ENCODE measurements around the gene IQCH.

The IQCH gene

DNA sequence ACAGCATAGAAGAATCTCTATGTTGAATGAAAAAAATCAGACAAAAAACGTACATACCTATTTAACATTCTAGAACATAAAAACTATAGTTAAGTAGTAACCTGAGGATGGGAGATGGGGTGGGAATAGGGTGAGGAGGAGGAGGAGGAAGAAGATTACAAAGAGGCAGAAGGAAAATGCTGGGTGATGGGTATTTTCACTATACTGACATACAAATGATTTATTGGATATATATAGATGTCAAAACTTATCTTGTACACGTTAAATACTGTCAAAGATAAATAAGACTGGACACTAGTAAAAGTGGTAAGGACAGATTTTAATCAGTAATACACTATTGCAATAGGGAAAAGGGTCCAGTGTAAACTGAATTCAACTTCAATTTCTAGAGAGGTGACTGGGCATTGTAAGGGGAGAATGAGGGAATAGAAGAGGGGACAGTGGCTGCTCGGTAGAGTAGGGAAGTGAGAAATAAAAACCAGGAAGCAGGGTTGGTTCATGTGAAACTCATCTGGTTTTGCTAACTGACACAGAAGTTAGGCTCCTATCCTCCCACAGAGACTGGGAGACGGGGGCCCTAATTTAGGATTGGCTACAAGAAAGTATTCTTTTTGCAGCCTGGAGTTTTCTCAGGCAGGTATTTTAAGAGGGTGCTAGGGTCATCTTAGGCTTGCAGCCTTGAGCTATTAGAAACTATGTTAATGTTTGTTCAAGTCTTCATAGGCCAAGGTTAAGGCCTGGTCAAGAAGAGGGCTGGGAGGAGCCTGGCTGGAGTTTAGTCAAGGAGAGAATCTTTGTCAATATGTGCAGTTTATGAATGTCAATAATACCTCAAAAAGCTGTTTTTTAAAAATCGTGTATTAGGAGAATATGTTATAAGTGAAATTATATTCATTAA lies 251.3 kb downstream of the IQCH start:
- no peaks in the 10 kb centered on the region for H4K20me1 ChIP-seq (ENCODE audit: insufficient read depth, low read length)
- no peak for DNase-seq
- H3K9ac ChIP-seq (ENCODE audit: low read length) = no peak overlapping the region
- no peak overlapping the region for H3K4me3 ChIP-seq (ENCODE audit: low read length)
- H3K9me2 ChIP-seq (replicated peaks; ENCODE audit: insufficient read depth, low read length) = no peaks in the 10 kb centered on the region
- H3K9me3 ChIP-seq (replicated peaks; ENCODE audit: insufficient read depth, low read length) = no peaks in the 10 kb centered on the region
- no peaks in the 10 kb centered on the region for H3K79me2 ChIP-seq (ENCODE audit: low read length)
- TF ChIP-seq EZH2 (optimal IDR thresholded peaks at IDR 0.05; ENCODE audit: low read depth, low read length) (no peak), EZH2phosphoT487 (IDR thresholded peaks at IDR 0.05; ENCODE audit: low read length) (no peak)
- TF ChIP-seq, protein P1, sequence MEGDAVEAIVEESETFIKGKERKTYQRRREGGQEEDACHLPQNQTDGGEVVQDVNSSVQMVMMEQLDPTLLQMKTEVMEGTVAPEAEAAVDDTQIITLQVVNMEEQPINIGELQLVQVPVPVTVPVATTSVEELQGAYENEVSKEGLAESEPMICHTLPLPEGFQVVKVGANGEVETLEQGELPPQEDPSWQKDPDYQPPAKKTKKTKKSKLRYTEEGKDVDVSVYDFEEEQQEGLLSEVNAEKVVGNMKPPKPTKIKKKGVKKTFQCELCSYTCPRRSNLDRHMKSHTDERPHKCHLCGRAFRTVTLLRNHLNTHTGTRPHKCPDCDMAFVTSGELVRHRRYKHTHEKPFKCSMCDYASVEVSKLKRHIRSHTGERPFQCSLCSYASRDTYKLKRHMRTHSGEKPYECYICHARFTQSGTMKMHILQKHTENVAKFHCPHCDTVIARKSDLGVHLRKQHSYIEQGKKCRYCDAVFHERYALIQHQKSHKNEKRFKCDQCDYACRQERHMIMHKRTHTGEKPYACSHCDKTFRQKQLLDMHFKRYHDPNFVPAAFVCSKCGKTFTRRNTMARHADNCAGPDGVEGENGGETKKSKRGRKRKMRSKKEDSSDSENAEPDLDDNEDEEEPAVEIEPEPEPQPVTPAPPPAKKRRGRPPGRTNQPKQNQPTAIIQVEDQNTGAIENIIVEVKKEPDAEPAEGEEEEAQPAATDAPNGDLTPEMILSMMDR (IDR thresholded peaks at IDR 0.05; ENCODE audit: low read length) = no peak
- H3K27me3 ChIP-seq (replicated peaks; ENCODE audit: insufficient read depth, low read length) = no peaks in the 10 kb centered on the region
- no peaks in the 10 kb centered on the region for H3K36me3 ChIP-seq (replicated peaks; ENCODE audit: insufficient read depth, low read length)
- no peak overlapping the region for H3K4me2 ChIP-seq (ENCODE audit: low read depth, low read length)
- no peak overlapping the region for H3K27ac ChIP-seq (ENCODE audit: low read length)
- no peaks in the 10 kb centered on the region; the same call in 1 of the 2 replicates for H3F3A ChIP-seq (ENCODE audit: insufficient read depth, low read length)
- H3K4me1 ChIP-seq (ENCODE audit: low read length) = peaks cover 26% of the 10 kb centered on the region
- no peak overlapping the region for H2AFZ ChIP-seq (ENCODE audit: low read length)

DNA sequence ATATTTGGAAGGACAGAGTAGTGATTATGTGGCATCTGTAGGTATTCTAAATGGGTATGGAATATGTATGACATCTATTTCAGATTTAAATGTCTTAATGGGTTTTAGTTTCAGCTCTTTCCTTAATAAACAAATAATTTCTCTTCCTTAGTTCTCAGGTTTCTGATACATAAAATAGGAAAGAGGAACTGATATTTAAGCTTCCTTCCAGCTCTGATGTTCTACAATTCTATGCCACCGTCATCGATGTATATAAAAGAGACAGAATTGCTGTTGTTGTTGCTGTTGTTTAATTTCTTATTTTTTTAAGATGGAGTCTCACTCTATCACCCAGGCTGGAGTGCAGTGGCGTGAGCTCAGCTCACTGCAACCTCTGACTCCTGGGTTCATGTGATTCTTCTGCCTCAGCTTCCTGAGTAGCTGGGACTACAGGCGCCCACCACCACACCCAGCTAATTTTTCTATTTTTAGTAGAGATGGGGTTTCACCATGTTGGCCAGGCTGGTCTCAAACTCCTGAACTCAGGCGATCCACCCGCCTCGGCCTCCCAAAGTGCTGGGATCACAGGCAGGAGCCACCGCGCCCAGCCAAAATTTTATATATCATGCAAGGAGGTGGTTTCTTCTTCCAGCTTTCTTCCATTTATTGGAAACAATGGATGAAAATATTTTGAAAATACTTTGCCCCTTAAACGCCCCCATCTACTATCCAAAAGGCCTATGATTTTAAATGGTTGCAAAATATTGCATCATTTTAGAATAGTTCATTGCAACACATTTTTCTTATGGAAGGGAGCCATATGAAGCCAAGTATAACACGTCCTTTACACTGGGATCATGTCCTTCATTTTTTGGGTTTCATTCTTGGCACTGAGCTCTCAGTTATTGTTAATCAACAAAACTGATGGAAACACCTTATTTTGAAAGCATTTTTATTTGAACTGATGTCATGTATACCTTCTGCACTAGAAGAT lies 252.5 kb downstream of the IQCH start:
- Histone ChIP-seq H3K27me3 (replicated peaks; ENCODE audit: insufficient read depth, low read length) (no peaks in the 10 kb centered on the region), H3K9me2 (replicated peaks; ENCODE audit: insufficient read depth, low read length) (no peaks in the 10 kb centered on the region), H3K36me3 (replicated peaks; ENCODE audit: insufficient read depth, low read length) (no peaks in the 10 kb centered on the region), H3K9ac (ENCODE audit: low read length) (no peak overlapping the region), H3F3A (ENCODE audit: insufficient read depth, low read length) (no peaks in the 10 kb centered on the region; the same call in 1 of the 2 replicates), H3K4me2 (ENCODE audit: low read depth, low read length) (no peak overlapping the region), H3K9me3 (replicated peaks; ENCODE audit: insufficient read depth, low read length) (no peaks in the 10 kb centered on the region), H2AFZ (ENCODE audit: low read length) (no peak overlapping the region), H3K4me3 (ENCODE audit: low read length) (no peak overlapping the region), H3K79me2 (ENCODE audit: low read length) (no peaks in the 10 kb centered on the region), H3K4me1 (ENCODE audit: low read length) (peaks cover 24% of the 10 kb centered on the region), H3K27ac (ENCODE audit: low read length) (no peak overlapping the region), H4K20me1 (ENCODE audit: insufficient read depth, low read length) (no peaks in the 10 kb centered on the region)
- TF ChIP-seq EZH2phosphoT487 (IDR thresholded peaks at IDR 0.05; ENCODE audit: low read length) (no peak), EZH2 (optimal IDR thresholded peaks at IDR 0.05; ENCODE audit: low read depth, low read length) (no peak)
- TF ChIP-seq, protein P1 (IDR thresholded peaks at IDR 0.05; ENCODE audit: low read length) = no peak
- no peak for DNase-seq

DNA sequence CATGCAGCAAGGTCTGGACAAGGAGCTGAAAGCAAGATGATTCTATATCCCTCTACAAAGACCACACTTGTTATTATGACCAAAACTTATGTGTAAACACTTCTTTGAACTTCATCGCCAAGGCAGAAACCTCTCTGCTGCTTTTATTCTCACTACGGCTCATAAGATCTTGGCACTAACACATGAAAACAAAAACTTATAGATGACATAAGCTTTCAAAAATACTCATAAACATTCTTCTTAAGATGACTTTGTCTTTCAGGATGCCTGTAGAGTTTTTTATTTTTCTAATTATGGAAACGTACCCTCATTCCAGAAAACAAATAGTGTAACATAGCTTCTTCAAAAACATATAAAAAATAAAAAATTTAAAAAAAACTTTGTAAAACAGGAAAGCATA lies 253.8 kb downstream of the IQCH start:
- H3K9me3 ChIP-seq (replicated peaks; ENCODE audit: insufficient read depth, low read length) = no peaks in the 10 kb centered on the region
- no peak for DNase-seq
- no peak for TF ChIP-seq EZH2 (optimal IDR thresholded peaks at IDR 0.05; ENCODE audit: low read depth, low read length)
- no peak for TF ChIP-seq EZH2phosphoT487 (IDR thresholded peaks at IDR 0.05; ENCODE audit: low read length)
- TF ChIP-seq, protein P1 (IDR thresholded peaks at IDR 0.05; ENCODE audit: low read length) = no peak
- H3K4me3 ChIP-seq (ENCODE audit: low read length) = no peak overlapping the region
- H3K4me2 ChIP-seq (ENCODE audit: low read depth, low read length) = no peak overlapping the region
- H3K27ac ChIP-seq (ENCODE audit: low read length) = no peak overlapping the region
- H4K20me1 ChIP-seq (ENCODE audit: insufficient read depth, low read length) = no peaks in the 10 kb centered on the region
- H3F3A ChIP-seq (ENCODE audit: insufficient read depth, low read length) = no peaks in the 10 kb centered on the region; the same call in 1 of the 2 replicates
- no peaks in the 10 kb centered on the region for H3K36me3 ChIP-seq (replicated peaks; ENCODE audit: insufficient read depth, low read length)
- H3K79me2 ChIP-seq (ENCODE audit: low read length) = no peaks in the 10 kb centered on the region
- no peaks in the 10 kb centered on the region for H3K9me2 ChIP-seq (replicated peaks; ENCODE audit: insufficient read depth, low read length)
- no peaks in the 10 kb centered on the region for H3K27me3 ChIP-seq (replicated peaks; ENCODE audit: insufficient read depth, low read length)
- peaks cover 24% of the 10 kb centered on the region for H3K4me1 ChIP-seq (ENCODE audit: low read length)
- no peak overlapping the region for H2AFZ ChIP-seq (ENCODE audit: low read length)
- no peak overlapping the region for H3K9ac ChIP-seq (ENCODE audit: low read length)
